GM18507 (cell line): Measurements from ENCODE around the gene ARTN.

Source experiments
- DNase-seq: peaks from one replicate; pipeline ENCODE4 v3.0.0; 2011; ENCODE audit warnings: low read depth; ENCODE audit not compliant: insufficient read length; ENCODE audit errors: extremely low spot score
- FAIRE-seq: peaks from 2 replicates; lab custom pipeline; 2011; peaks lifted over from hg19 to GRCh38; lab: Jason Lieb, UNC

The ARTN gene

DNA sequence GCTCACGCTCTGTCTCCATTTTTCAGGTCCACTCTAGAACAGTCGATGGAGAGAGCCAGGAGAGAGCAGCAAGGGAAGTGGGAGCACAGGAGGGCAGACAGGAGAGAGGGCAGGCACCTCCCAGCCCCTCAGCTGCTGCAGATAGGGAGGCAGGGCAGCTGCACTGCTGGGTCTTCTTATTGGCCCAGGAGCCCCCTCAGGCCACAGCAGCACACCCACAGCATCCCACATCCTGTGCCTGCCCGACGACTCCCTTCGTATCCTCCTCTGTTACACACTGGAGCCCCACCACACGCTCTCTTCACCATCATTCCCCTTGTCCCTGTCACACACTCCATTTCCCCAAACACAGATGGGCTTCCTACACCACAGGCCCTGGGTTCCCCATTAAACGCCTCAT, 13.7 kb upstream of the ARTN start:
- DNase-seq (no peak), FAIRE-seq (no peak)

- DNase-seq: no peak
- no peak for FAIRE-seq
These were observed 12.6 kb upstream of the ARTN start for GRCh38 chr1:43921022-43921421.

- no peak for DNase-seq
- FAIRE-seq: no peak
These were observed 9.1 kb upstream of the ARTN start for GRCh38 chr1:43924516-43924915.

GRCh38 chr1:43925846-43926245, 7.8 kb upstream of the ARTN start:
- FAIRE-seq (no peak), DNase-seq (no peak)

GRCh38 chr1:43930168-43930948, 3.2 kb upstream of the ARTN start:
- no peak for FAIRE-seq
- DNase-seq: peak; percentile 33

GRCh38 chr1:43930949-43931275, 2.7 kb upstream of the ARTN start:
- DNase-seq (no peak), FAIRE-seq (no peak)

GRCh38 chr1:43931711-43932660, 1.6 kb upstream of the ARTN start:
- FAIRE-seq: no peak
- no peak for DNase-seq

- DNase-seq (no peak), FAIRE-seq (no peak)
These were observed 715 bp upstream of the ARTN start for GRCh38 chr1:43932786-43933385.

DNA sequence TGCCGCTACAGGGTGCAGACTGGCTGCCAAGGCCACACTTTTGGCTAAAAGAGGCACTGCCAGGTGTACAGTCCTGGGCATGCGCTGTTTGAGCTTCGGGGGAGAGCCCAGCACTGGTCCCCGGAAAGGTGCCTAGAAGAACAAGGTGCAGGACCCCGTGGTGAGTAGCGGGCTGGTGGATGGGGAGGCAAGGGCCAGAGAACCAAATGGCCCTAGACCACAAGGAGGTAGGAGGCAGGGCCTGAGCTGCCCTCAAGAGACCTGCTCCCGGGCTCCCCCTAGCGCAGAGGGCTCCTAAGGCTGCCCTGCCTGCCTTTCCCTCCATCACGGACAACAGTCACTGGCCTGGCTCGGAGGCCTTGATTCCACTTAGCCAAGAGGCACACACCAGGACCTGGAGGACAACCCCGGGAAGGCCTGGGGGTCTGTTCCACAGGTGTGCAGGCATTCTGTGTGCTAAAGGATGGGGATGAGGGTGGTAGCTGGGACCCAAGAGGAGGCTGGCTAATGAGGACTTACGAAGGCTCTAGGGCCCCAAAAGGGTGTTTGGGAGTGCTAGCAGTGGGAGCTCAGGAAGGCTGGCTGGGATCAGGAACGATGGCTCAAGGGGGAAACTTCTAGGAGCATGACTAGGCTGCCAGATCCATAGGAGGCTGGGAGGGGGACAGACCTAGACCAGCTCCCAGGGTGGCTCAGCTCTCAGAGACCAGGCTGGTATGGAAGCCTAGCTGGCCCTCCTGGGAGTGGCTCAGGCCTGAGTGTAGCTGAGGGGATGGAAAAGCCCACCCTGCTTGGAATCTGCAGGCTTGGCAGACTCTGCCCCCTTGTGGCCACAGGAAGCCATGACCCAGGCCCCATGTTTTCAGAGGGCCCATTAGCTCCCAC, 742 bp downstream of the ARTN start:
- FAIRE-seq: peak; percentile 64
- DNase-seq: peak; percentile 71

DNA sequence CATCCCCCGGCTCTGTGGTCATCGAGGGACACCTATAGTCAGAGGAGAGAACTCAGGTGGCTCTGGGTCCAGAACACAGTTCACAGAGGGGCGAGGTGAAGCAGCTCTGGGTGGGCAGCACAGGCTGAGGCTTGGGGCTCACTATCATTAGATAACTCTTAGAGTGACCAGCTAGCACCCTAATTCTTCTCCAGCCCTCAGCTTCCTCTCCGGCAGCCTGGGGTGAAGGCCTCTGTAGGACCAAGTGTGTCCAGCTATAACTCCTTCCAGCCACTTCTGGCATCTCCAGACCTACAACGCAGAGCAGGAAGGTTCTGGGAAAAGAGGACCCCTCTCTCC, 1.4 kb downstream of the ARTN start:
- no peak for FAIRE-seq
- no peak for DNase-seq

DNA sequence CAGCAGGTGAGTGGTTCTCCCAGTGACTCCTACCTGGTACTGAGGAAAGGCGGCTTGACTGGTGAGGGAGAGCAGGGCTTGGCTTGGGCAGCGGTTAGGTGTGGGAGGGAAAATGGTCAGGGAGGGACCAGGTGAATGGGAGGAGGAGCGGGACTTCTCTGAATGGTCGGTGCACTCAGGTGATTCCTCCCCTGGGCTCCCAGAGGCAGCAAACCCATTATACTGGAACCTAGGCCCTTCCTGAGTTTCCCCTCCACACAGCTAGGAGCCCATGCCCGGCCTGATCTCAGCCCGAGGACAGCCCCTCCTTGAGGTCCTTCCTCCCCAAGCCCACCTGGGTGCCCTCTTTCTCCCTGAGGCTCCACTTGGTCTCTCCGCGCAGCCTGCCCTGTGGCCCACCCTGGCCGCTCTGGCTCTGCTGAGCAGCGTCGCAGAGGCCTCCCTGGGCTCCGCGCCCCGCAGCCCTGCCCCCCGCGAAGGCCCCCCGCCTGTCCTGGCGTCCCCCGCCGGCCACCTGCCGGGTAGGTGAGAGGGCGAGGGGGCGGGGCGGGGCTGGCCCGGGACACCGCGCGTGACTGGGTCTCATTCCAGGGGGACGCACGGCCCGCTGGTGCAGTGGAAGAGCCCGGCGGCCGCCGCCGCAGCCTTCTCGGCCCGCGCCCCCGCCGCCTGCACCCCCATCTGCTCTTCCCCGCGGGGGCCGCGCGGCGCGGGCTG, 2.3 kb downstream of the ARTN start:
- FAIRE-seq (no peak), DNase-seq (no peak)

GRCh38 chr1:43936431-43937151, 3.0 kb downstream of the ARTN start:
- DNase-seq (no peak), FAIRE-seq (no peak)

DNA sequence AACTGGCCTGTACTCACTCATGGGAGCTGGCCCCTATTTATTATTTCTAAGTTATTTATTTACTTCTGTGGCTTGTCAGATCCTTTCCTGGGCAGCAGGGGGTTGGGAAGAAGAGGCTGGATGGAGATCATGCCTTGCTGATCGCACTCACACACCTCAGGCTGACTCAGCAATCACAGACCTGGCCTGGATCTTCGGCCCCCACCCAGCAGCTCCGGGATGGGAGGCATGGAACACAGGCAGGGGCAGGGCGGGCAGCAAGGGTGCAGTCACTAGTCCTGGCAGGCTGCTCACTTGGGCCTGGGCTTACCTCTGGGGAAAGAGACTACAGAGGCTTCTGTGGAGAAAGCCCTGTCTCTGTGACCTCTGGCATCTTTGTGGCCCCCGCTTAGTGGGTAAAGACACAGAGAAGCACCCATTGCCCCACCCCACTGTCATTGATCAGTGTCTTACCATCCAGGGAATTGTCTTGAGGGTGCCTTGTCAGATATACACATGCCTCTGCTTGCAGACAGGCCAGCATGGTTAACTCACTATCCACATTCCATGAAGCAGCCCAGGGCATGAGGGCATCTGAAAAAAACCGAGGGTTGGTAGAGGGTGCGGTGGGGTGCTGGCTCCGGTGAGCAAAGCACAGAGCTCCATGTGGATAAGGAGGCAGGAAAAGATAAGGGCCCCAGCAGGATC, 3.7 kb downstream of the ARTN start:
- DNase-seq (no peak), FAIRE-seq (no peak)

DNA sequence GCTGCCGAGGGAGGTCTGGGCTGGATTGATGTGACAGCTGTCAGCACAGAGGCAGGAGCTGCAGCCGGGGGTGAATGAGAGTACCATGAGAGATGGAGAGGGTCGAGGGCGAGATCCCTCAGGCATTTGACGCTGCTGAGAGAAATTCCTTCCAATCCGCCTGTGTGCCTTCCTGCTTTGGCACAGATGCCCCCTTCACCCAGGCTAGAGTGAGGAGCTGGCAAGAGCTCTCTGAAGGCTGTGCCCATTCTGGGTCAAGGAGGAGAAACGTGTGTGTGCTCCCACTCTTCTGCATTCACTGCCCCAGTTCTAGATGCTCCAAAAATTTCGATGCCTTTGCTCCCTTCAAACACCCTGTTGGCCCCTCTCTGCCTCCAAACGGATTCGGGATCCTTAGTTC, 4.8 kb downstream of the ARTN start:
- FAIRE-seq: no peak
- no peak for DNase-seq

DNA sequence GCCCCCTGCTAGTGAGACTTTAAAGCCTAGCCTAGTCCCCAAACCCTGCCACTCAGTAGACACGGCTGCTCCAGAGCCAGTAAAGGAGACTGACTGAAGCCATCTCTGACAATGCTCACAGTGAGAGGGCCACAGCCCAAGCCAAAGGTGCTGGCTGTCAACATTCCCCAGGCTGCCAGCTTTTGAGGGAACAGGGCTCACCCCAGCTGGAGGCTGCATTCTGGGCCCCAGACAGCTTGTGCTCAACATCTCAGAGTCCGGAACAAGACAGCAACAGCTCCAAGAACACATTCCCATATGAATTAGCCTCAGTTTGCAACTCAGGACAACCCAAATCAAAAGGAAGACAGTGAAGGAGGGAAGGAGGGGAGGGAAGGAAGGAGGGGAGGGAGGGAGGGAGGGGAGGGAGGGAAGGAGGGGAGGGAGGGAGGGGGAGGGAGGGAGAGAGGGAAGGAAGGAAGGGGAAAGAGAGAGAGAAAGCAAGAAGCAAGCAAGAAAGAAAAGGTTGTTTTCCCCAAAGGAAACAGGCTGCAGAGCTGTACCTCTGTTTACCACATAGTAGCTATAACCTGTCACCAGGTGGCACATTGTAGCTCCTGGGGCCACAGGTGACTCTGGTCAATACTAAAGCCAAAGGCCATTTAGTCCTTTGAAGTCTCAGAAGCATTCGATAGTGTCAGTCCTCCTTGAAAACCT, 5.4 kb downstream of the ARTN start:
- DNase-seq: no peak
- FAIRE-seq: no peak

DNA sequence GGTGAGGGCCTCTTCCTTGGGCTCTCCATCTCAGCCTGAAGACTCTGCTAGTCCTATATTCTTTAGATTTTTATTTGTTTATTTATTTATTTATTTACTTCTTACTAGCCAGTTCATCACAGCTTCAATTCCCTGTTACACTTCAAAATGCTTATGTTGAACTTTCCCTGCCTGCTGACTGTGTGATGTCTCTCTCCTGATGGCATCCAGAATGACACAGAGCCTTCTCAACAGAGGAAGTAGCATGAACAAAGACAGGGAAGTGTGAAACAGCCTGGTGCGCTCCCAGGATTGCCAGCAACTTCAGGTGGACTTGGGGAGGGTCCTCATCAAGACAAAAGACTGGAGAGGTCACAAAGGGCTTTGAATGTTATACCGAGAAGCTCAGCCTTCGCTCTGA, 8.8 kb downstream of the ARTN start:
- DNase-seq: no peak
- no peak for FAIRE-seq

GRCh38 chr1:43944860-43945259, 11.3 kb downstream of the ARTN start:
- no peak for FAIRE-seq

More at GRCh38 chr1:43944860-43945259, 11.3 kb downstream of the ARTN start:
- DNase-seq: no peak
